ENCODE measurements around the gene FTCDNL1. TPM values are rescaled to one million over a fixed set of nuclear protein-coding genes. Genes with fewer than 3 reads are reported as not detected.

Gene FTCDNL1
- polyA plus RNA-seq, 1 of the 3 experiments (the other 2 are of a cell fraction): not detected

DNA sequence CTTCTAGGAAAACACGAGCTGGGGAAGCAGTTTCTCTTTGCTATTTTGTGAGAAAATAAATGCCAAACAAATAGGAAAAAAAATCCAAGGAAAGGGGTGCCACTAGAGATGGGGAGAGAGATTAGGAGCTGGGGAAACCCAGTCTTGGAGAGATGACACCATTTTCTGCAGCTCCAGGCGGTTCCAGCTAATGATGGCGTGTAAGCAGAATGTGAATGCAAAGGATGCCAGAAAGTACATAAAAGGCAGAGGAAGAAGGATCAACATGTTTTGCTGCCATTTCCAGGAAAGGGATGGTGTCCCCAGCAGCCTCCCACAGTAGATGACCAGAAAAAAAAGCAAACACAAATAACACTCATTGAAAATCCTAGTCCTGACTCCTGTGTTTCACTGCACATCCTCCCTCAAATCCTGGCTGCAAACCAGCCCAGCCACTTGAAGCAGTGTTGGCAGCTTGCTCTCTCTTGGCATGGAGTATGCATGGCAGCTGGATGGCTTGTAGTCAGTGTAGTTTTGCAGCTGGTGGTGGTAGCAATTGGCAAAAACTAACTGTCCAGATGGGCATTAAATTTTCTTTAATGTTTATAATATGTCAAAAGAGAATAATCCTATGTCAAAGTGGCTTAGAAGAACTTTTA is 93.6 kb downstream of the FTCDNL1 start:
- no peaks in the 10 kb centered on the region for H3K9me2 ChIP-seq
- WGBS (ENCODE audit: low lambda C conversion rate): 8% methylated on average over 3 of the region's 3 CpGs
- no peak overlapping the region for H2AFZ ChIP-seq (ENCODE audit: low read depth)
- TF ChIP-seq, protein P1, sequence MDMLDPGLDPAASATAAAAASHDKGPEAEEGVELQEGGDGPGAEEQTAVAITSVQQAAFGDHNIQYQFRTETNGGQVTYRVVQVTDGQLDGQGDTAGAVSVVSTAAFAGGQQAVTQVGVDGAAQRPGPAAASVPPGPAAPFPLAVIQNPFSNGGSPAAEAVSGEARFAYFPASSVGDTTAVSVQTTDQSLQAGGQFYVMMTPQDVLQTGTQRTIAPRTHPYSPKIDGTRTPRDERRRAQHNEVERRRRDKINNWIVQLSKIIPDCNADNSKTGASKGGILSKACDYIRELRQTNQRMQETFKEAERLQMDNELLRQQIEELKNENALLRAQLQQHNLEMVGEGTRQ (IDR thresholded peaks at IDR 0.05; ENCODE audit: borderline replicate concordance, low read depth, low read length): no peak
- TF ChIP-seq NFIC (IDR thresholded peaks at IDR 0.05; ENCODE audit: borderline replicate concordance) (no peak), TEAD4 (IDR thresholded peaks at IDR 0.05; ENCODE audit: borderline replicate concordance, insufficient read depth) (no peak), EP300 (IDR thresholded peaks at IDR 0.05; ENCODE audit: borderline replicate concordance in 1 of 2, low read depth in 1 of 2, low read length in 1 of 2) (no peak), RCOR1 (IDR thresholded peaks at IDR 0.05; ENCODE audit: low read length) (no peak), SMC3 (IDR thresholded peaks at IDR 0.05; ENCODE audit: low read depth, low read length) (no peak), RFX5 (IDR thresholded peaks at IDR 0.05; ENCODE audit: low read length) (no peak), FOSL2 (IDR thresholded peaks at IDR 0.05; ENCODE audit: borderline replicate concordance, low read depth) (no peak), TCF12 (IDR thresholded peaks at IDR 0.05) (no peak), POLR2AphosphoS5 (IDR thresholded peaks at IDR 0.05; ENCODE audit: low read depth, low read length) (no peak), JUND (IDR thresholded peaks at IDR 0.05) (no peak)
- TF ChIP-seq, protein P2, sequence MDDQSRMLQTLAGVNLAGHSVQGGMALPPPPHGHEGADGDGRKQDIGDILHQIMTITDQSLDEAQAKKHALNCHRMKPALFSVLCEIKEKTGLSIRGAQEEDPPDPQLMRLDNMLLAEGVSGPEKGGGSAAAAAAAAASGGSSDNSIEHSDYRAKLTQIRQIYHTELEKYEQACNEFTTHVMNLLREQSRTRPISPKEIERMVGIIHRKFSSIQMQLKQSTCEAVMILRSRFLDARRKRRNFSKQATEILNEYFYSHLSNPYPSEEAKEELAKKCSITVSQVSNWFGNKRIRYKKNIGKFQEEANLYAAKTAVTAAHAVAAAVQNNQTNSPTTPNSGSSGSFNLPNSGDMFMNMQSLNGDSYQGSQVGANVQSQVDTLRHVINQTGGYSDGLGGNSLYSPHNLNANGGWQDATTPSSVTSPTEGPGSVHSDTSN (IDR thresholded peaks at IDR 0.05): no peak
- TF ChIP-seq, protein P3, sequence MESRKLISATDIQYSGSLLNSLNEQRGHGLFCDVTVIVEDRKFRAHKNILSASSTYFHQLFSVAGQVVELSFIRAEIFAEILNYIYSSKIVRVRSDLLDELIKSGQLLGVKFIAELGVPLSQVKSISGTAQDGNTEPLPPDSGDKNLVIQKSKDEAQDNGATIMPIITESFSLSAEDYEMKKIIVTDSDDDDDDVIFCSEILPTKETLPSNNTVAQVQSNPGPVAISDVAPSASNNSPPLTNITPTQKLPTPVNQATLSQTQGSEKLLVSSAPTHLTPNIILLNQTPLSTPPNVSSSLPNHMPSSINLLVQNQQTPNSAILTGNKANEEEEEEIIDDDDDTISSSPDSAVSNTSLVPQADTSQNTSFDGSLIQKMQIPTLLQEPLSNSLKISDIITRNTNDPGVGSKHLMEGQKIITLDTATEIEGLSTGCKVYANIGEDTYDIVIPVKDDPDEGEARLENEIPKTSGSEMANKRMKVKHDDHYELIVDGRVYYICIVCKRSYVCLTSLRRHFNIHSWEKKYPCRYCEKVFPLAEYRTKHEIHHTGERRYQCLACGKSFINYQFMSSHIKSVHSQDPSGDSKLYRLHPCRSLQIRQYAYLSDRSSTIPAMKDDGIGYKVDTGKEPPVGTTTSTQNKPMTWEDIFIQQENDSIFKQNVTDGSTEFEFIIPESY (IDR thresholded peaks at IDR 0.05; ENCODE audit: borderline replicate concordance, low read depth): no peak
- TF ChIP-seq, protein P4, sequence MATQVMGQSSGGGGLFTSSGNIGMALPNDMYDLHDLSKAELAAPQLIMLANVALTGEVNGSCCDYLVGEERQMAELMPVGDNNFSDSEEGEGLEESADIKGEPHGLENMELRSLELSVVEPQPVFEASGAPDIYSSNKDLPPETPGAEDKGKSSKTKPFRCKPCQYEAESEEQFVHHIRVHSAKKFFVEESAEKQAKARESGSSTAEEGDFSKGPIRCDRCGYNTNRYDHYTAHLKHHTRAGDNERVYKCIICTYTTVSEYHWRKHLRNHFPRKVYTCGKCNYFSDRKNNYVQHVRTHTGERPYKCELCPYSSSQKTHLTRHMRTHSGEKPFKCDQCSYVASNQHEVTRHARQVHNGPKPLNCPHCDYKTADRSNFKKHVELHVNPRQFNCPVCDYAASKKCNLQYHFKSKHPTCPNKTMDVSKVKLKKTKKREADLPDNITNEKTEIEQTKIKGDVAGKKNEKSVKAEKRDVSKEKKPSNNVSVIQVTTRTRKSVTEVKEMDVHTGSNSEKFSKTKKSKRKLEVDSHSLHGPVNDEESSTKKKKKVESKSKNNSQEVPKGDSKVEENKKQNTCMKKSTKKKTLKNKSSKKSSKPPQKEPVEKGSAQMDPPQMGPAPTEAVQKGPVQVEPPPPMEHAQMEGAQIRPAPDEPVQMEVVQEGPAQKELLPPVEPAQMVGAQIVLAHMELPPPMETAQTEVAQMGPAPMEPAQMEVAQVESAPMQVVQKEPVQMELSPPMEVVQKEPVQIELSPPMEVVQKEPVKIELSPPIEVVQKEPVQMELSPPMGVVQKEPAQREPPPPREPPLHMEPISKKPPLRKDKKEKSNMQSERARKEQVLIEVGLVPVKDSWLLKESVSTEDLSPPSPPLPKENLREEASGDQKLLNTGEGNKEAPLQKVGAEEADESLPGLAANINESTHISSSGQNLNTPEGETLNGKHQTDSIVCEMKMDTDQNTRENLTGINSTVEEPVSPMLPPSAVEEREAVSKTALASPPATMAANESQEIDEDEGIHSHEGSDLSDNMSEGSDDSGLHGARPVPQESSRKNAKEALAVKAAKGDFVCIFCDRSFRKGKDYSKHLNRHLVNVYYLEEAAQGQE (IDR thresholded peaks at IDR 0.05; ENCODE audit: low read depth, low read length): no peak
- POLR2A ChIA-PET: no interaction called here
- no peaks in the 10 kb centered on the region for H3K79me2 ChIP-seq (ENCODE audit: insufficient read depth)
- no peak overlapping the region for H3K4me3 ChIP-seq (ENCODE audit: low read depth in 2 of 2, low read length in 1 of 2)
- peaks cover 19% of the 10 kb centered on the region; the same call in 1 of the 2 replicates for H3K27me3 ChIP-seq (ENCODE audit: insufficient read depth)
- DNase-seq: no peak
- no peaks in the 10 kb centered on the region for H4K20me1 ChIP-seq (ENCODE audit: insufficient read depth)
- H3K4me1 ChIP-seq (ENCODE audit: control insufficient read depth in 1 of 2, insufficient read depth in 2 of 2, low read depth in 1 of 2, low read length in 1 of 2): no peaks in the 10 kb centered on the region
- no peaks in the 10 kb centered on the region for H3F3A ChIP-seq (replicated peaks; ENCODE audit: insufficient read depth)
- H3K4me2 ChIP-seq: no peak overlapping the region
- CTCF ChIA-PET: interaction anchor here (0.9 to 2.0 kb wide), 3 partner anchors 17 to 104 kb away, joined by 3 to 8 read pairs (median 3); no protein-coding TSS in a partner anchor
- H3K27ac ChIP-seq (ENCODE audit: low read depth in 2 of 2, low read length in 1 of 2): no peak overlapping the region
- H3K9ac ChIP-seq: no peak overlapping the region
- no peaks in the 10 kb centered on the region for H3K36me3 ChIP-seq (replicated peaks in 1 of 2; ENCODE audit: control insufficient read depth in 1 of 2, insufficient read depth in 2 of 2, low read length in 1 of 2)
- H3K9me3 ChIP-seq: no peaks in the 10 kb centered on the region

Data from SK-N-SH (cell line).